Measurements from ENCODE around the gene AXL.
A peak's percentile ranks its signal among the peaks of the same experiment; 100 is the strongest.
"Not testable (repeated sequence)": the region's sequence is repeated elsewhere in the genome, so short reads cannot be mapped to it uniquely, and the experiment has no call there.

The AXL gene

DNA sequence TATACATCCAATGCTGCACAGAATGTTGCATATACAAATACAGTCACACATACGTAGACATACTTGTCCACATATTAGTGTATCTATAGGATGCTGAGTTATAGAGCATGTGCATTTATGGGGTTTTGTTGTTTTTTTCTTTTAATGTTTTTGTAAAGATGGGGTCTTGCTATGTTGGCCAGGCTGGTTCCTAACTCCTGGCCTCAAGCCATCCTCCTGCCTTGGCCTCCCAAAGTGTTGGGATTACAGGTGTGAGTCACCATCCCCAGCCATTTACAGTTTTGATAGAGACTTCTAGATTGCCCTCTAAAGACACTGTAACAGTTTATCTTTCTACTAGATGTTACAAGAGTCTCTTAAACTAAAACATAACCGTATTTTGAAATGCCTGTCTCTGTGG is 59.5 kb downstream of the AXL start:
- Histone ChIP-seq H4K20me1 (peaks cover 36 to 97% (median 86%) of the 10 kb centered on the region in 11 experiments; a peak in 21 of 22 replicates), H3K27me3 (no peaks in the 10 kb centered on the region), H3K4me2 (no peak overlapping the region), H3K27ac (no peak overlapping the region), H3K36me3 (peaks cover 98 to 100% (median 100%) of the 10 kb centered on the region in 11 experiments), H3K9ac (no peak overlapping the region), H3K4me3 (no peak overlapping the region), H3K4me1 (peaks cover 0 to 3% (median 0%) of the 10 kb centered on the region in 10 experiments; a peak in 1 of 20 replicates), H3K9me3 (replicated peaks in 1 of 11) (no peaks in the 10 kb centered on the region)
- no peak for TF ChIP-seq Cebpa-rat (IDR thresholded peaks at IDR 0.05)

DNA sequence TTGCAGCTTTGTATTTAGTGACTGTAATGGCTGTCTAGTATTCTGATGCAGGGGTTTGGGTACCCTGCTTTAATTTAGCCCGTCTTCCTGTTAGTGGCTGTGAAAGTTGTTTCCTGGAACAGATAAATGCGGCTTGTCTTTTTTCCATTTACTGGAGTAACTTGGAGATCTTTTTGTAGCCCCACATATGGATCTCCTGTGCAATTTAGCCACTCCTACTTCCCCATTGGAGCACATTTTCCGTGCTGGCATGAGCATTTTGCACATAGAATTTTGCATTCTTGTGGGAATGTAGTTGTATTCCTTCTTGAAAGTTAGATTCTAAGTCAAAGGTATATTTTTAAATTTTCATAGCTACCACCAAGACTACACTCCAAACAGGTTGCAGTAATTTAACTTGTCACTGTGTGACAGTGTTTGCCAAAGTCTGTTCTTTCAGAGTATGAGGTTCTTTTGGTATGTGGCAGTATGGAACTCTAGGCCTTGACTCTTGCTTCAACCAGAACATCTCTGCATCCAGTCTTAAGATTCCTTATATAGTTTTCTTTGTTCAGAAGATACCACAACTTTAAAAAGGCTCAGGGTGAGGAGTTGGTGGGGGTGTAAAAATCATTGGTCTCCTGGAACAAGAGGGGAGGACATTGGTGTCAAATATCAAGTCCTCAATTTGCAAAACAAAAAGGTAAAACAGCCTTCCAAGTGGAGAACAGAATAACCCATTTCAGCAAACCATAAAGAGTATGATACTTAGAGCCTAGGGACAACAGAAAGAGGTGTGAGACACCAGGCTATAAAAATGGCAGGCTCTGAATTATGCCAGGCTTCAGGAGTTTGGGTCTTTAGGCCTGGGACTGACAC is 69.9 kb downstream of the AXL start:
- peaks cover 98 to 99% (median 98%) of the 10 kb centered on the region in 11 experiments for H3K36me3 ChIP-seq
- no peaks in the 10 kb centered on the region; a peak in 1 of 20 replicates for H3K4me1 ChIP-seq
- H3K9me3 ChIP-seq (replicated peaks in 1 of 11): no peaks in the 10 kb centered on the region
- 0 out of 22 replicates have a peak overlapping the region, but pooled peaks of 1 of the 11 experiments have one; percentile 8 for H3K9ac ChIP-seq
- no peaks in the 10 kb centered on the region for H3K27me3 ChIP-seq
- TF ChIP-seq Cebpa-rat (IDR thresholded peaks at IDR 0.05): no peak
- no peak overlapping the region for H3K27ac ChIP-seq
- no peak overlapping the region for H3K4me2 ChIP-seq
- H3K4me3 ChIP-seq: no peak overlapping the region
- peaks cover 46 to 97% (median 91%) of the 10 kb centered on the region in 11 experiments; a peak in 20 of 22 replicates for H4K20me1 ChIP-seq

DNA sequence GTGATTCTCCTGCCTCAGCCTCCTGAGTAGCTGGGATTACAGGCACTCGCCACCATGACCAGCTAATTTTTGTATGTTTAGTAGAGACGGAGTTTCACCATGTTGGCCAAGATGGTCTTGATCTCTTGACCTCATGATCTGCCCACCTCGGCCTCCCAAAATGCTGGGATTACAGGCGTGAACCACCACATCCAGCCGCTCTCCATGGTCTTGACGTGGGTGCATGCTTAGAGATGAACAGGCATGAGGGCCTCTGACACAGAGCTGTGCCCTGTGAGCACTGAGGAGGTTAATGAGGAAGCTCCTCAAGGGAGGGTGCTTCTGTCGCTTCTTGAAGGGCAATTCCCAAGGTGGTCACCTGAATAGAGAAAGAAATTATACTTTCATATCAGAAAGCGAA is 70.8 kb downstream of the AXL start:
- H4K20me1 ChIP-seq: peaks cover 41 to 97% (median 90%) of the 10 kb centered on the region in 11 experiments; a peak in 20 of 22 replicates
- peaks cover 98 to 99% (median 98%) of the 10 kb centered on the region in 11 experiments for H3K36me3 ChIP-seq
- H3K27me3 ChIP-seq; H3K27ac ChIP-seq; H3K9me3 ChIP-seq (replicated peaks in 1 of 11); H3K4me1 ChIP-seq; H3K9ac ChIP-seq; H3K4me2 ChIP-seq; H3K4me3 ChIP-seq: not testable (repeated sequence)

DNA sequence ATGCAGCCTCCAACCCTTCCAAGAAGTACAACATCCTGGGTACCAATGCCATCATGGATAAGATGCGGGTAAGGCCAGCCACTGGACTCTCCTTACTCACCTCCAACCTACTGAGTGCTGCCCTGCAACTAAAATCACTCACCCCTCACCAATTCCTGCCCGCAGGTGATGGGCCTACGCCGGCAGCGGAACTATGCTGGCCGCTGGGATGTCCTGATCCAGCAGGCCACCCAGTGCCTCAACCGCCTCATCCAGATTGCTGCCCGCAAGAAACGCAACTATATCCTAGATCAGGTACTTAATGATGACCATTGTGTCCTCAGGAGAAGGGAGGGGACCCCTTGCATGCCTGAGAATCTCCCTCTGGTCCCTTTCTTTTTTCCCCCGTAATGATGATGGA is 75.4 kb downstream of the AXL start:
- peaks cover 36 to 53% (median 51%) of the 10 kb centered on the region in 10 experiments for H3K4me1 ChIP-seq

DNA sequence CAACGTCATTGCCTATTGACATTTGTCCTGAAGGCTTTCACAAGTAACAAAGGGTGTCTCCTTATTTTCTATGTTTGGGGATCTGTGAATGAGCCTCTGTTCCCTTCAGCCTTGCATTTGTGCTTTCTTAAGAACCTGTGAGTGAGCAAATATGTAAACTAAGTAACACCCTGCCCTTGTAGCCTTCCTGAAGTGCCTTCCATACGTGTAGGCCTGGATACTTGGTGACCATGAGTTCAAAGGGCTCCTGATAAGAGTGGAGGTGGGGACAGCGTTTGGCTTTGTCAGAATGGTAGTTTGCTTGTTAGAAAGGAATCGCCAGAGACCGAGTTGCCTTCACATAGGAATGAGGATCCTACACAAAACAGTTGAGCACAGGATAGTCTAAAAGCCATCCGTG is 76.5 kb downstream of the AXL start:
- Histone ChIP-seq H3K36me3 (peaks cover 73 to 100% (median 98%) of the 10 kb centered on the region in 11 experiments), H3K9ac (peak overlapping the region in 3 of 11 experiments; percentile 8 to 52 (median 14); a peak in 2 of 22 replicates), H3K27ac (peak overlapping the region in 1 of 11 experiments; percentile 2; a peak in 1 of 22 replicates), H3K4me1 (peaks cover 47 to 64% (median 62%) of the 10 kb centered on the region in 10 experiments), H3K4me2 (peak overlapping the region in 8 of 11 experiments; percentile 79 to 90 (median 82); a peak in 8 of 22 replicates), H4K20me1 (peaks cover 13 to 100% (median 97%) of the 10 kb centered on the region in 11 experiments; a peak in 20 of 22 replicates), H3K9me3 (replicated peaks in 1 of 11) (no peaks in the 10 kb centered on the region), H3K4me3 (no peak overlapping the region), H3K27me3 (no peaks in the 10 kb centered on the region)
- no peak for TF ChIP-seq Cebpa-rat (IDR thresholded peaks at IDR 0.05)

More for the DNA sequence above, 75.4 kb downstream of the AXL start:
- TF ChIP-seq Cebpa-rat (IDR thresholded peaks at IDR 0.05): no peak
- H3K36me3 ChIP-seq: peaks cover 81 to 100% (median 98%) of the 10 kb centered on the region in 11 experiments
- H3K4me3 ChIP-seq: no peak overlapping the region
- peaks cover 18 to 100% (median 97%) of the 10 kb centered on the region in 11 experiments; a peak in 20 of 22 replicates for H4K20me1 ChIP-seq
- no peak overlapping the region for H3K9ac ChIP-seq
- no peak overlapping the region for H3K4me2 ChIP-seq
- no peak overlapping the region for H3K27ac ChIP-seq
- no peaks in the 10 kb centered on the region for H3K27me3 ChIP-seq
- H3K9me3 ChIP-seq (replicated peaks in 1 of 11): no peaks in the 10 kb centered on the region

DNA sequence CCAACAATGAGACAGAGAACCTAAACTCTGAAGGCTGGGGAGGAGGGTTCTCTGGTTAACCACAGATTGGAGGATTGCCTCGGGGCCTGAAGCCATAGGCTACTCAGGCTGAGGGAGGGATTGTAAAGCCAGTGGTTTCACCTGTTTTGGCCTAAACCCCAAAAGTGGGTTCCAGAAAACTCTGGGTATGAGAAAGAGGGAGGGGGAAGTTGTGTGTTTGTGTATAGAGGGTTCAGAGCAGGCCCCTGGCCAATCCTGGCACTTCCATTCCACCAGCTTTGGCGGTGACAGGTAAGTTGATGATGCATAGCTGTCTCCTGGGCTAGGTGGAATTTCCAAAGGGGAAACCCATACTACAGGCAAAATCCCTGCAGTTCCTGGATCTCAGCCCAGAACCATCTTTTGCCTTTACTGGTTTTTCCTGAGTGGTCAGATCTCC is 77.4 kb downstream of the AXL start:
- H3K27me3 ChIP-seq: no peaks in the 10 kb centered on the region
- peak overlapping the region in 10 of 11 experiments; percentile 17 to 89 (median 65); a peak in 13 of 22 replicates for H3K9ac ChIP-seq
- H3K4me3 ChIP-seq: no peak overlapping the region; a peak in 1 of 20 replicates
- H4K20me1 ChIP-seq: peaks cover 6 to 100% (median 98%) of the 10 kb centered on the region in 11 experiments; a peak in 20 of 22 replicates
- H3K9me3 ChIP-seq (replicated peaks in 1 of 11): no peaks in the 10 kb centered on the region
- peak overlapping the region; percentile 79 to 90 (median 82) for H3K4me2 ChIP-seq
- H3K4me1 ChIP-seq: peaks cover 57 to 74% (median 72%) of the 10 kb centered on the region in 10 experiments
- peak overlapping the region in 10 of 11 experiments; percentile 2 to 98 (median 82); a peak in 14 of 22 replicates for H3K27ac ChIP-seq
- peaks cover 72 to 100% (median 98%) of the 10 kb centered on the region in 11 experiments for H3K36me3 ChIP-seq
- no peak for TF ChIP-seq Cebpa-rat (IDR thresholded peaks at IDR 0.05)

DNA sequence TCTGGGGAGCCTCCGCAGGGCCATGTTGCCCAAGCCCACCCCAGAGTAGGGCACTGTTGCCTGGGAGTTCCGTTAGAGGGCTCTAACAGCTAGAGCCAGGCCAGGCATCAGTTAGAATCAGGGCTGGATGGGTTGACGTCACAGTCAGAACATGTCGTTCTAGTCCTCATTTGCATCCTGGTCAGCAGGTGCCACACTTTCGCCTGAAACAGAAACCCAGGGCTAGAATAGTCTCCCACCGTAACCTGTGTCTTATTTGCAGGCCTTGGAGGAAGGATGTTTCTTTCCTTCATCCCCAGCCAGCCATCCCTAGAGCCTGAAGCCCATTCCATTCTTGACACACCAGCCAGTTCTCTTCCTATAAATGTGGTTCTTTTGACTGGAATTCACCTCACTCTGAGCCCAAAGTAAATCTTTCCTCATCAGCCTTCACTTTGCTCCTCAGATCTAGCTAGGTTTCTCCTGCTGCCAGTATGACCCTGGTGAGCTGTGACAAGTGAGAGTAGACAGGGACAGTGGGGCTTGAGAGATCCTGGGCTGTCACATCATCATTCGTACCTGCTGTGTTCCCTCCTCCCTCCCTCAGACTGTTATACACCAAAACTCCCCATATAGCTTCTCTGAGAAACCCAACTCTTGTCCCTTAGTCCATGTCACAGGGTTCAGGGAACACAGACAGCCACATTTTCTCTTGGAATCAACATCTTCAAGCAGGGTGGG is 78.8 kb downstream of the AXL start:
- H4K20me1 ChIP-seq: peaks cover 4 to 100% (median 98%) of the 10 kb centered on the region in 11 experiments; a peak in 20 of 22 replicates
- peak overlapping the region in 2 of 10 experiments; percentile 11 to 18; a peak in 4 of 20 replicates for H3K4me3 ChIP-seq
- H3K27me3 ChIP-seq: no peaks in the 10 kb centered on the region
- peaks cover 70 to 87% (median 85%) of the 10 kb centered on the region in 10 experiments for H3K4me1 ChIP-seq
- TF ChIP-seq Cebpa-rat (IDR thresholded peaks at IDR 0.05): no peak
- peak overlapping the region; percentile 79 to 90 (median 82) for H3K4me2 ChIP-seq
- peaks cover 65 to 98% (median 93%) of the 10 kb centered on the region in 11 experiments for H3K36me3 ChIP-seq
- H3K27ac ChIP-seq: peak overlapping the region; percentile 41 to 98 (median 81)
- H3K9ac ChIP-seq: peak overlapping the region; percentile 41 to 89 (median 59); a peak in 21 of 22 replicates
- H3K9me3 ChIP-seq (replicated peaks in 1 of 11): no peaks in the 10 kb centered on the region

DNA sequence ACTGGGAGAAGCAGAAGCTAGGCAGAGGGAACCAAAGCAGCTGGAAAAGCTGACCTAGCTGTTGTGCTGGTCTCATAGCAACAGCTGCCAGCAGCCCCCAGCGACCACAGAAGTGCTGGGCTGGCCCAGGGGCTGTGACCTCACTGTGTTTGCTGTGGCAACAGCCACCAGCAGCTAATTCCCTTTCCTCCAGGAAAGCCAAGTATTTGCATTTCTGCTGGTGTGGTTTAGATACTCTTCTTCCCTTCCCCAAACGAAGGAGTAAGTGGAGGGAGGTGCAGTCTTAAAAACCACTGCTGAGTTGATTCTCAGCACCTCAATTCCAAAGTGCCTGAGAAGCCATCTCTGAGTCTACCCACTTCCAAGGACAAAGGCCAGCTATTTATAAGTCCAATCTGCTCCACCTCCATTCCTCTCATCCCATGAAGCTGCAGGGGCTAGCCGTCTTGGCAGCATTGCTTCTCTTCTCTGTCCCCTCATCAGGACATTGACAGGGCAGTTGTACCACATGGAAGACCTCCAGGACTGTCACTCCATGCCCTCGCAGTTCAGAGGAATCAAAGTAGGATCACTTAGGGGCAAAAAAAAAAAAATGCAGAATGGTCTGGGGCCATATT is 79.4 kb downstream of the AXL start:
- H3K4me2 ChIP-seq: peak overlapping the region; percentile 79 to 90 (median 82)
- peaks cover 4 to 100% (median 99%) of the 10 kb centered on the region in 11 experiments; a peak in 20 of 22 replicates for H4K20me1 ChIP-seq

More for the DNA sequence above, 79.4 kb downstream of the AXL start:
- Histone ChIP-seq H3K27ac (peak overlapping the region; percentile 45 to 98 (median 81); a peak in 21 of 22 replicates), H3K9ac (peak overlapping the region; percentile 41 to 90 (median 70); a peak in 20 of 22 replicates), H3K4me3 (peak overlapping the region in 5 of 10 experiments; percentile 5 to 28 (median 11); a peak in 5 of 20 replicates), H3K4me1 (peaks cover 77 to 94% (median 92%) of the 10 kb centered on the region in 10 experiments), H3K27me3 (no peaks in the 10 kb centered on the region), H3K9me3 (replicated peaks in 1 of 11) (no peaks in the 10 kb centered on the region), H3K36me3 (peaks cover 65 to 98% (median 93%) of the 10 kb centered on the region in 11 experiments)
- TF ChIP-seq Cebpa-rat (IDR thresholded peaks at IDR 0.05): no peak
